ENCODE data around the gene EIF2S1.
"Not testable (repeated sequence)": the region's sequence is repeated elsewhere in the genome, so short reads cannot be mapped to it uniquely, and the experiment has no call there.

Gene EIF2S1

DNA sequence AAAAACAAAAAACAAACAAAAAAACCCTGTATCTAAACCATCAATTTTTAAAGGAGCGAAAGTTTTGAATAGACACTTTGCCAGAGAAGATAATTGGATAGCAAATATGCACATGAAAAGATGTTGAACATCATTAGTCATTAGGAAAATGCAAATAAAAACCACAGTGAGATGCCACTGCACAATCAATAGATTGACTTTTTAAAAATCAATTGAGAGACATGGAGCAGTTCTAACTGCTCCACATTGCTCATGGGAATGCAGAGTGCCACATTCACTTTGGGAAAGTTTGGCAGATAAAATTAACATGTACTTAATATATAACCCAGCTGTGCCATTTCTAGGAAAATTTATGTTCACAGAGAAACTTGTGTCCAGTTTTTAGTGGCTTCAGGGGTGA, 12.7 kb downstream of the EIF2S1 start:
- DNase-seq, result no peak

DNA sequence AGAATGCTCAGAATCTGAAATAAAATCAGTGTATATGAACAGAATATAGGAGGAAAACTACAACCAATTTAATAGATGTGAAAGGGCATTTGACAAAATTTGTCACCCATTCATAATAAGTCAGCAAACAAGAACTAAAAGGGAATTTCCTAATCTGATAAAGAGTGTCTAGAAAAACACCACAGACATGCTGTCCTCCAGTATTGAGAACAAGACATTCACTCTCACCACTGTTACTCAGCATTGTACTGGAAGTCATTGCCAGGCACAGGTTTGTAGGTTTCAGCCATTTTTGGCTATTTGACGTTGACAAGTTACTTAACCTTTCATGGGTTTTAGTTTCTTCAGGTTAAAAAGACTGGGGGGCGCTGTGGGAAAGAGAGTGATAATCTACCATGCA, 13.2 kb downstream of the EIF2S1 start:
- no peak for DNase-seq

DNA sequence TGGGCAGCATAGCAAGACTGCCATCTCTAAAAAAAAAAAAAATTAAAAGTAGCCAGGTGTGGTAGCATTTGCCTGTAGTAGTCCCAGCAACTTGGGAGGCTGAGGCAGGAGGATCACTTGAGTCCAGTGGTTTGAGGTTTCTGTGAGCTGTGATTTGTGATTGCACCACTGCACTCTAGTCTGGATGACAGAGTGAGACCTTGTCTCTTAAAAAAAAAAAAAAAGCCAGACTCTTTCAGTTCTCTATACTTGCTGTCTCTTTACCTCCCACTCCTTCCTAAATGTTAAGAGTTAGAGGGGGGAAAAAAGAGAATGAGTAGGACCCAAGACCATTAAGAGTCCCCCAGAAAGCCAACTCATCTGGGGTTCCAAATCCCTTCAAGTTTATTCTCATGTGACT, 17.8 kb downstream of the EIF2S1 start:
- DNase-seq, result no peak

DNA sequence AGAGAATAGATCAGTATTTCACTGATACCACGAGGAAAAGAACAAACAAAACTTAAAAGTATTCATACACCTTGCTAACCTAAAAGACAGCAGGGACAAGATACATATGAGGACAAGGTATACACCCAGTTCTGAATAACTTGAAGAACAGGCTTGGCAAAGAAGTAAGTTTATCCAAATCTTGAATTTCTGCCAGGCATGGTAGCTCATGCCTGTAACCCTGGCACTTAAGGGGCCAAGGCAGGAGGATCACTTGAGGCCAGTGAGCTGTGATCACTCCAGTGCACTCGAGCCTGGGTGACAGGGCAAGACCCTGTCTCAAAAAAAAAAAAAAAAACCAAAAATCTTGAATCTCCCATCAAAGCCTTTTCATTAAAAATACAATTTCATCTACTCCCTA, 25.0 kb downstream of the EIF2S1 start:
- DNase-seq, result no peak

DNA sequence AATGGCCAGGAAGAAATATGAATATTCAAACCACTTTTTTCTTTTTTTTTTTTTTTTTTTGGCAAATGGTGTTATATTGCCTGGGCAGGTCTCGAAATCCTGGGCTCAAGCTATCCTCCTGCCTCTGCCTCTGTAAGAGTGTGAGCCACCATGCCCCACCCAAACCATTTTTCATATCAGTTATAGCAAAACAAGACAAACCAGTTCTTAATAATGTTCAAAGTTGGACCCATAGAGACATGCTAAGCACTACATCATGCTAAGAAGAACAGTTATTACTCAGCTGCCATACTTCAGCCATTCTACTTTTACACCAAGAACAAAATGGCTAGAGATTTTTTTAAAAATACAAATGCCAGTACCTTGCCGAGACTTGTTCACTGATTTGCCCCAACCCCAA, 25.5 kb downstream of the EIF2S1 start:
- DNase-seq, result no peak

DNA sequence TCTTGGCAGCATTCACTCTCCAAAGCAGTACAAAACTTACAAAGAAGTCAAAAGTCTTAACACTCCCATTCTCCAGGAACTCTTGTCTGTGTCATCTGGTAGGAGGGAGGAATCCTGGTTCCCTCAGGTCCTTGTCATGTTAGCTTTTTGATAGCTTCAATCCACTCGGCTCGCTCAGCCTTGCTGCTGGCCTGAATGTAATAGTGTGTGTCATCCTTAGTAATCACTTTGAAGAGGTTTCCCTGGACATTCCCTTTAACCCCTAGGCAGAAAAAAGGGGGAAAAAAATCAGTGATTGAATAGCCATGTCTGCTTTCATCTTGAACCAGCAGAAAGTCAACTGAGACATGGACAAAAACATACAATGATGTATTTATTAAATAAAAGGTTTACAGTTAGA, 27.1 kb downstream of the EIF2S1 start:
- no peak for DNase-seq

DNA sequence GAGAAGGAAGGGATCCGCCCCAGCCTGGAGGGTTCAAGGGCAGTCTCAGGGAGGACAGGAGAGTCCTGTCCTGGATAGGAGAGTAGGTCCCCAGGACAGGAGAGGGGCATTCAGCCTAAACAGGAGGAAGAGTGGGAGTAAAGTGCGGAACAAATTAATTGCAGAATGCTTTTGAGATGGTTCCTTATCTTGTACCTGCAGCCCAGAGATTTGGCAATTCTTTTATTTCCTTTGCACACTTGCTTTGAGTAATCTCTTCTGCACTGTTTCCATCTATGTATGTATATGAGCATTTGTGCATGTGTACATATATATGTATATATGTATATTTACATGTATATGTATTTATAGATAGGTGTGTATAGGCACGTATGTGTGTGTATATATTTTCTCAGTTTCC, 29.1 kb downstream of the EIF2S1 start:
- no peak for DNase-seq

DNA sequence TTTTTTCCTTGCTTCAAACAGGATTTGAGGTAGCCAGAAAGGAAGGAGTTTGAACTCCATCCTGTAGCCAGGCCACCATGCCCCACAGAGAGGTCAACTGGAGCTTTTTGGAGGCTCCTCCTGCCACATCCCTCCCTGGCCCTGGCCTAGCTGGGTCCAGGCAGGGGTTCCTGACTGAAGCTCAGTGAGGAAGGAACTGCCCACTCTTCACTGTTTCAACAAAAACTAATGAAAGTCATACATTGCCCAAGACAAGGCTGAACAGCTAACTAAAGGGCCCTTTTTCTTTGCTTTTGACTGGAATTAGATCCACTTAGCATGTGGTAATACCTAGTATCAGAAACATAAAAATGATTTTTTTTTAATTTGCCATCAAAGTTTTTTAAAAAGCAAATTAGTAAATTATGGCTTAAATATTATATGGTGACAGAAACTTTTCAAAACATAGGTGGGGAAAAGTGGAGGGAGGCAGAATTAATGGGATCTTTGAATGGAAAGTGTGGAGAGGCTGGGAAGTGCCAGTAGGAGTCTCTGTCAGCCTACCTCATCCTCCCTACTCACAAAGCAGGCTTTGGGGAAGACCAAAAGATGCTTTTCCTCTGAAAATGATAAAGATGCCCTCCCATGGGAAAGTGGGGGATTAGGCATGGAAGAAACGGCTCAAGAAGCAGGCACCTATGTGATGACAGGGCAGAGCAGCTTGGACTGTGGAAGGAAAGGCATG, 29.8 kb downstream of the EIF2S1 start:
- no peak for DNase-seq

DNA sequence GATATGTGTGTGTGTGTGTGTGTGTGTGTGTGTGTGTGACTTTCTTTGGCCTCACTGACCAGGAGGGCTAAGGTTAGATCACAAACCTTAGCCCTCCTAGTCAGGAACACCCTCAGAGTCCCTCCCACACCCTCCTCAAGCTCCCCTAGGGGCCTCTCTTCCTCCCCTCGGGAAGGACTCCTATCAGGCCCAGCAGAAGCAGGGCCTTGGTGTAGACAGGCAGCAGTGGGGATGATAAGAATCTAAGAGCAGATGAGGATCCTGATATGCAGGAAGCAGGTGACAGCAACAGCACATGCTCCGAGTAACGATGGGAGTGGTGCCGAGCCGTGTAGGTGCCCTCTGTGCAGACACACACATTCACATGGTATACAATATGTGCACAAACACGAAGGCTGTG, 31.1 kb downstream of the EIF2S1 start:
- DNase-seq, result no peak

DNA sequence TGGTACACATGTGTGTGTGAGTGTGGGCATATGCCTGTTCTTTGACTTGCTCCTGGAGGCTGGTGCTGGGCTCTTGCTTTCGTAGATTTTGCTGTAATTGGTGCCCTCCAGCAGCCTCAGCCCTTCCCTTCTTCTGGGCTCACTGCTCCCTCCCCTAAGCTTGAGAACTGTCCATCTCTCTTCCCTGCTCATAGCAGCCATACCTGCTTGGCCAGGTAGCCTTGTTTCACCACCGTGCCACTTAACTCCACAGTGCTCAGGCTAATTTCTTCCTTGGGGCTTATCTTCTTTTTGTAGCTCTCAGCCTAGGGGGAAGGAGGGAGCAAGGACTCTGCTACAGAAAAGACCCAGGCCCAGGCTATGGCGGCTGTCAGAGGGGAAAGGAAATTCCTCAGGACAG, 32.0 kb downstream of the EIF2S1 start:
- DNase-seq, result no peak

DNA sequence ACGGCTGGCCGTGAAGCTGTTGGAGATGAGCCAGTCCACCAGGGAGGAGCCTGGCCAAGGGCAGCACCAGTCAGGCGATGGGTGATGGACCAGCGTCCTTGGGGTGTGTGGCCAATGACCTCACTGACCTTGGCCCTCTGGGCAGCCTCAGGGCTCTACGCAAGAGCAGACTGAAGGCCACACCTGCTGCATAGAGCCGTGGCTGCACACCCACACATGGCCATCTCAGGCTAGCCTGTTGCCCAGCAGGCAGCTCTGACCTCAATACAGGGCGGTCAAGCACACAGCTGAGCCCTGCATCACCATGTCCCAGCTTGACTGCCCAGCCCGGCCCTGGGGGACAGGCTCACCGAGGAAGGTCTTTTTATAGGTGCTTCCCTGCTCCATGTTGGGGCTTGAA, 32.7 kb downstream of the EIF2S1 start:
- no peak for DNase-seq

DNA sequence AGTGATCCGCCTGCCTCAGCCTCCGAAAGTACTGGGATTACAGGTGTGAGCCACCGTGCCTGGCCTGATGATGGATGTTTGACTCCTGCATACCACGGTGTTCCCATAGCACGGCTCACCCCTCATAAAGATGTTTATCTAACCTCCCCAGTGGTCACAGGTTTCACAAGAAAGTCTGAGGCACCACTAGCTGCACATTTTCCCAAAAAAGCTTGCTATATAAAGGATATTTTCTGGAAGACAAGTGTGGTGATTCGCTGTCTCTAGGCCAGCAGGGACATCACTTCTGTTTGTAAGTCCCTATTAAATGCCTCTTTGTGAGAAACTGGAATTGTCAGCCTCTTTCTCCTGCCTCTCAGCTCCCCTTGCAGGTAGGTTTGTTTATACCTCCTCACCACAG, 33.6 kb downstream of the EIF2S1 start:
- DNase-seq, result no peak

DNA sequence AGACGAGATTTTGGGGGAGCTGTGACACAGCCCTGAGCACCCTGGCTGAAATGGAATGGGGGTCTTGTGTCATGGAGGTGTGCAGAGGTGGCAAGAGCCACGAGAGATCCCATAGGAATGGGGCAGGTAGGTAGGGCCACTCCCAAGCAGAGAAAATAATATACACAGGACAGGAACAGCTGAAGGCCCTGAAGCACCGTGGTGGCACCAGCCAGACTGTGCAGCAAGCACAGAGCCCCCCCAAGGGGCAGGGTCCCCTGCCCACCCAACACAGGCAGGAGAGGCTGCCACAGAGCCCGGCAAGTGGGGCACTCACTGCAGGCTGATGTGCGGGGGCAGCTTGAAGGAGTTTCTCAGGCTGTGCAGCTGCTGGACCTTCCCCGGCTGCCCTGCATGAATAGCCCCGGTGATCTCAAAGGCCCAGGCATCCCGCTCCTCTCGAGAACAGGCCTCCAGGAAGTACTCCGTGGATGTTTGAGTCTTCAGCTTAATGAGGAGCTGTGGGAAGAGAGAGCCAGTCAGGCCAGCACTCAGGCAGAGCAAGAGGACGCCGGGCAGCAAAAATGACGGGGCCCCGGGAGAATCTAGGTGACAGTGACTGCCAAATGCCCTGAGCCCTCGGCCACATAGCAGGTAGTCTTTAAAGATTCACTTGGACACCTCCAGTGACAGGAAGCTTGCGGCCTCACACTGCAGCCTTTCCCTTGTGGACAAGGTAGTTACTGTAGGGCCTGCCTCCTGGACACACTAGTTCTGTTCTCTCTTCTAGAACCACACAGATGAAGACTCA, 35.2 kb downstream of the EIF2S1 start:
- DNase-seq, result no peak

DNA sequence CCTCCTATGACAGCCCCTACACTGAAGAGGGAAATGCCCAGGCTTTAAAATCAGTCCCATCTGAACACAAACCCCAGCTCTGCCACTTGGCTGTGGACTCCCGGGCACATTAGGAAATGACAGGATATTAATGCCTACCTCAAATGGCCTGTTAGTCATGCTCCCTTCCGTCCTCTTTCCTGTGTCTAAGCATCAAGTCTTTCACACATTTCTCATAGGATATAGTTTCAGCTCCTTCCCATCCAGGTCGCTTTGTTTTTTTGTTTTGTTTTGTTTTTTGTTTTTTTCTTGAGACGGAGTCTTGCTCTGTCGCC, 35.7 kb downstream of the EIF2S1 start:
- DNase-seq, result no peak

DNA sequence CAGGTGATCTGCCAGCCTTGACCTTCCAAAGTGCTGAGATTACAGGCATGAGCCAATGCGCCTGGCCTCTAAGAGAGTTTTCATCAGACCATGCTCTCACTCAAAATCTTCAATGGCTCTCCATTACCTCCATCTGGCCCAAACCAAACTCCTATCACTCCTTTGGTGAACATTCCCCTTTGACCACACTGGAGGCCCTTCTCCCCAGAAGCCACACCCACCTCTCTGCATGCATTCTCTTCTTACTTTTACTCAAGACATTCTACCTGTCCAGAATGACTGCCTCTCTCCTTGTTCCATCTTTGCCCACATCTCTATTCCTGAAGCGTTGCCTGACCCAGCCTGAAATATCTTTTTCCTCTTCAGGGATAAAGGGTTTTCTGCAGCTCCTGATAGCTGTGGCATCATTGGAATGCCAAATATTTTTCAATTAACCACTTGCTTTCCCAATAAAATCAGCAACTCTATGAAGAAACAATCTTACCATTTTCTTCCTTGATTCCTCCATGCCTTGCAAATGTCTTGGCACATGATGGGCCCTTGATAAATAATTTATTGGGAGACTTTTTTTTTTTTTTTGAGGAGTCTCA, 36.3 kb downstream of the EIF2S1 start:
- DNase-seq, result no peak

DNA sequence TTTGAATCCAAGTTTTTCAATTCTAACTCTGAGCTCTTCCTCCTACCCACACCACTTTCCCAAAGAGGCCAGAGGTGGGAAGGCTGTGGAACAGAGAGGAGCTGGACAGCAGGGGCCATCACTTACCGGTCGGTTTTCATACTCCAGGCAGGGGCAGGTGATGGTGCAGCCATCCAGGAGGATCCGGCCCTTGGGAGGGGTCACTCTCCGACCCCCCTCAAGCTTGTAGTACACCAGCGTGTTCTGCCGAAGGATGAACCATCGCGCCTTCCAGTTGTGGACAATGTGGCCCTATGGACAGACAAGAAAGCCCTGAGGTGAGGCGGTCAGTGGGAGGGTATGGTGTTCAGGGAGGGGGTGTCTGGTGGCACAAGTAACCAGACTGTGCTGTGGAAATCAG, 37.4 kb downstream of the EIF2S1 start:
- no peak for DNase-seq

DNA sequence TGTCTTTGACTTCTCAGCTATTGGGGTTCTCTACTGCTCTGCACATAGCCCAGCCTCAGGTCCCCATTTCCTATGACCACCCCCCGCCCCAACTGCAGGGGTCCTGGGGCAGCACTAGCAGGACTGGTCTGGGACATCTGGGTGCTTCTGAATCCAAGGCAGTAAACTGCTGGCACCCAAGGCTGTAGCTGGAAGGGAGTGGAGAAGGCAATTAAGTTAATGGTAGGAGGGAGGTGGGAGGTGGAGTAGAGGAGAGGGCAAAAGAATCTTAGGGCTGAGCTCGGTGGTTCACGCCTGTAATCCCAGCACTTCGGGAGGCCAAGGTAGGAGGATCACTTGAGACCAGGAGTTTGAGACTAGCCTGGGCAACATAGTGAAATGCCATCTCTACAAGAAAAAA, 40.3 kb downstream of the EIF2S1 start:
- DNase-seq, result no peak

DNA sequence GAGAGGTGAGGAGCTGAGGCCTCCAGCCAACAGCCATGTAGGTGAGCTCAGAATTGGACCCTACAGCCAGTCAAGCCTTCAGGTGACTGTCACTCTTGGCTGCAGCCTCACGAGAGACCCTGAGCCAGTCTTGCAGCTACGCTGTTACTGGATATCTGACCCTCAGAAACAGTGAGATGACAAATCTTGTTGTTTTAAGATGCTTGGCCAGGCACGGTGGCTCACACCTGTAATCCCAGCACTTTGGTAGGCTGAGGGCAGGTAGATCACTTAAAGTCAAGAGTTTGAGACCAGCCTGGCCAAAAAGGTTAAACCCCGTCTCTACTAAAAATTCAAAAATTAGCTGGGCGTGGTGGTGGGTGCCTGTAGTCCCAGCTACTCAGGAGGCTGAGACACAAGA, 45.6 kb downstream of the EIF2S1 start:
- no peak for DNase-seq

DNA sequence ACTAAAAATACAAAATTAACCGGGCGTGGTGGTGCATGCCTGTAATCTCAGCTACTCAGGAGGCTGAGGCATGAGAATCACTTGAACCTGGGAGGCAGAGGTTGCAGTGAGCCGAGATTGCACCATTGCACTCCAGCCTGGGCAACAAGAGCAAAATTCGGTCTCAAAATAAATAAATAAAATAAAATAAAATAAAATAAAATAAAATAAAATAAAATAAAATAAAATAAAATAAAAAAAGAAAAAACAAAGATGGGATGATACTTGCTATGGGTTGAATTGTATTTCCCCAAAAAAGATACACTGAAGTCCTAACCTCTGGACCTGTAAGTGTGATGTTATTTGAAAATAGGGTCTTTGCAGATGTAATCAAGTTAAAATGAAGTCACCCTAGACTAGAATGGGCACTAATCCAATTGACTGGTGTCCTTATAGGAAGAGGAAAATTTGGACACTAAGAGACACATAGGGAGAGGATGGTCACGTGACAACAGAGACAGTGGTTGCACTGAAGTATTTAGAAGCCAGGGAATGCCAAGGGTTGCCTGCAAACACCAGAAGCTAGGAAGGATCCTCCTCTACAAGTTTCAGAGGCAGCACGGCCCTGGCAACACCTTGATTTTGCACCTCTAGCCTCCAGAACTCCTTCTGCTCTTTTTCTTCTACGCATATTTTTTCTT, 48.1 kb downstream of the EIF2S1 start:
- DNase-seq, result not testable (repeated sequence)

DNA sequence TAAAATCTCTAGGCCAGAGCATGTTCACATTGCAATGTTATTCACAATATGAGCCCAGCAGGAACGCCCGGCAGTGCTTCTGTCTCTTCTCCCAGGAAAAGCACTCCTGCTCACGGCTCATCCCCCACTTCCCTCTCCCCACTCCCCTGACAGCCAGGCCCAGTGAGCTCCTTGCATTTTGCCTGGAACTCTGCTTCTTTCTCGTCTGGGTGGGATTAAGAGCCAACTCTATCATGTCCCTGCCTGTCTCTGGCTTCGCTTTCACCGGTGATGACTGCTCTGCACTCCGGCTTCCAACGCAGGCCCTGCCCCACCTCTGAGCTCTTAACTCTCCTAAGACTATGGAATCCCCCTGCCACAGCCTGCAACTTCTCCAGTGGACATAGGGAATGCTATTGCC, 49.3 kb downstream of the EIF2S1 start:
- DNase-seq, result no peak

DNA sequence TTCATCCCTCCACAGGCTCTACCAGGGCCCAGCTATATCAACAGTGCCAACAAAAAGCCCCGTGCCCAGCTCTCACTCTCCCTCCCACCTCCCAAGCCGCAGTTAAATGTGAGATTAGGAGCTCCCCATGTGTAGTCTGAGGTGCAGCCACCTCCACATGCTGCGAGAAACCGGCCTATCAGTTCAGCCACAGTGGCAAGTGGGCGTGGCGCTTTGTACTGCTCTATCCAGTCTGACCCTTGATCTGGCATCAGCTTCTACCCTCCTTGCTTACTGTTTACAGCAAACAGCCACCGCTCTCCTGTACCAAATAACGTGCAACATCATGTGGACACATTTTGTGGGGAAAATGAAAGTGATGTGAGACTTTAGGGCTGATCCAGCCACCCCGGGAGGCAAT, 50.2 kb downstream of the EIF2S1 start:
- DNase-seq, result no peak

DNA sequence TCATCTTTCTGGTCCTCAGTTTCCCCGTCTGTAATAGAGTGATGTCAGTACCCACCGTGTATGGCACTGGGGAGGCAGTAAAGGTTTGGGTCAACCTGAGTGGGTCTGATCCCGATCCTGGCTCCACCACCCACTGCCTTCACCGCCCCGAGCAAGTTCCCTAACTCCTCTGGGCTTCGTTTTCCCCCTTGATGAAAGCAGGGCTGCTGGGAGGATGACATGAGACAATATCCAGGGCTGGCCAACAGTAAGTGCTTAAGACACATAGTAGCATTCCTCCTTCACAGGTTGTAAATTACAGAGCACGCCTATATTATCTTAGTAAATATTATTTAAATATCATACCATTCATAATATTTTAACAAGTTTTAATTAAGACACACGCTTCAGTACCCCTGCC, 51.2 kb downstream of the EIF2S1 start:
- DNase-seq, result no peak

DNA sequence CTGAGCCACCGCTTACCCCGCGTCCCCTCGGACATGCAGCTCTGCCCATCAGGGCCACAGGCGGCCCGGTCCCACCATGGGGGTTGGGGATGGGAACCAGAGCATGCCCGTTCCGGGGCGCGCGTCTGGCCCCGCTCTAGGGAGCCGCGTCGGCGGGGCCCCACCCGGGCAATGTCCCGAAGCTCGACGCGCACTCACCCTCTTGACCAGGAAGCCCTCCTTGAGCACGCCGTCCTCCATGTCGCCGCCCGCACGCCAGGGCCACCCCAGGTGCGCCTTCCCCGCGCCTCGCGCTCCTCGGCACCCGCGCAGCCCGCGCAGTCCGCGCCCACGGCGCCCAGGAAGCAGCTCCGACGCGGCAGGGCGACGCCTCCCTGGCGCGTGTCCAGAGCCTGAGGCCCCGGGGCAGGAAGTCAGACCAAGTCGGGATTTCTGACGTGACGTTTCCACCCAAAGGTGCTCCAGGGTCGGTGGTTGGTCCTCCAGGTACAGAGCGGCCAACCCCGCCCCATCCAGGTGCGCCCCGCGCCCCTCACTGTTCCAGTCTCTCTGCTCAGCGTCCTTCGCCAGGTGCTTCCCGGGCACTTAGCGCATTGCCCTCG, 51.8 kb downstream of the EIF2S1 start, which contains the start of gene PLEK2:
Gene PLEK2 (minus strand): TSS at position 346 of the 602 bp plus-strand sequence. CDS start 106 bp downstream, at position 240.
- peak; percentile 69 for DNase-seq

Data from activated CD8-positive, alpha-beta memory T cell treated with anti-CD3 and anti-CD28 coated beads, Interleukin-2, amount 50 U/mL, for 48 hours (primary cell).